AG10803 (cell line): ENCODE measurements around the gene POU2F3.
A peak's percentile ranks its signal among the peaks of the same experiment; 100 is the strongest.
"Not testable (repeated sequence)": the region's sequence is repeated elsewhere in the genome, so short reads cannot be mapped to it uniquely, and the experiment has no call there.

ENCODE experiments used
- DNase-seq: peaks from one replicate; pipeline ENCODE4 v3.0.0; 2010; ENCODE audit warnings: low read depth
- H3K4me3 ChIP-seq: 2 replicates; pipeline ENCODE4 v1.5.1; 2011; ENCODE audit warnings: mild to moderate bottlenecking, low read length, control low read depth
- CTCF ChIP-seq: conservative IDR thresholded peaks from 2 replicates; pipeline ENCODE4 v1.5.1; 2011; ENCODE audit warnings: mild to moderate bottlenecking, low read length, control low read depth, inconsistent platforms

POU2F3 gene

GRCh38 chr11:120243221-120243620 is 3.3 kb downstream of the POU2F3 start:
- H3K4me3 ChIP-seq: no peak overlapping the region
- TF ChIP-seq CTCF: no peak
- no peak for DNase-seq

GRCh38 chr11:120244476-120245365 is 4.8 kb downstream of the POU2F3 start:
- H3K4me3 ChIP-seq: no peak overlapping the region
- TF ChIP-seq CTCF: no peak
- DNase-seq: peak; percentile 7

GRCh38 chr11:120245434-120245833 is 5.5 kb downstream of the POU2F3 start:
- DNase-seq: no peak
- H3K4me3 ChIP-seq: no peak overlapping the region
- no peak for TF ChIP-seq CTCF

- peak; percentile 25 for DNase-seq
- TF ChIP-seq CTCF: no peak
- no peak overlapping the region for H3K4me3 ChIP-seq
These were observed 8.8 kb downstream of the POU2F3 start for GRCh38 chr11:120248551-120249278.

GRCh38 chr11:120249279-120250262 is 9.6 kb downstream of the POU2F3 start:
- no peak overlapping the region for H3K4me3 ChIP-seq
- TF ChIP-seq CTCF: no peak
- no peak for DNase-seq

- not testable (repeated sequence) for DNase-seq, H3K4me3 ChIP-seq
These were observed 13.4 kb downstream of the POU2F3 start for GRCh38 chr11:120253377-120253776.
